Stimulated activated CD4-positive, alpha-beta T cell treated with anti-CD3 and anti-CD28 coated beads, Interleukin-2, amount 100 ng/mL, for 48 hours (primary cell): ENCODE measurements around the gene EIF2S1.
A peak's percentile ranks its signal among the peaks of the same experiment; 100 is the strongest.
"Not testable (repeated sequence)": the region's sequence is repeated elsewhere in the genome, so short reads cannot be mapped to it uniquely, and the experiment has no call there.

ENCODE experiments used
- DNase-seq, 2 donors: peaks; one replicate each; pipeline ENCODE4 v3.0.0-alpha.2; 2020

Gene EIF2S1

DNA sequence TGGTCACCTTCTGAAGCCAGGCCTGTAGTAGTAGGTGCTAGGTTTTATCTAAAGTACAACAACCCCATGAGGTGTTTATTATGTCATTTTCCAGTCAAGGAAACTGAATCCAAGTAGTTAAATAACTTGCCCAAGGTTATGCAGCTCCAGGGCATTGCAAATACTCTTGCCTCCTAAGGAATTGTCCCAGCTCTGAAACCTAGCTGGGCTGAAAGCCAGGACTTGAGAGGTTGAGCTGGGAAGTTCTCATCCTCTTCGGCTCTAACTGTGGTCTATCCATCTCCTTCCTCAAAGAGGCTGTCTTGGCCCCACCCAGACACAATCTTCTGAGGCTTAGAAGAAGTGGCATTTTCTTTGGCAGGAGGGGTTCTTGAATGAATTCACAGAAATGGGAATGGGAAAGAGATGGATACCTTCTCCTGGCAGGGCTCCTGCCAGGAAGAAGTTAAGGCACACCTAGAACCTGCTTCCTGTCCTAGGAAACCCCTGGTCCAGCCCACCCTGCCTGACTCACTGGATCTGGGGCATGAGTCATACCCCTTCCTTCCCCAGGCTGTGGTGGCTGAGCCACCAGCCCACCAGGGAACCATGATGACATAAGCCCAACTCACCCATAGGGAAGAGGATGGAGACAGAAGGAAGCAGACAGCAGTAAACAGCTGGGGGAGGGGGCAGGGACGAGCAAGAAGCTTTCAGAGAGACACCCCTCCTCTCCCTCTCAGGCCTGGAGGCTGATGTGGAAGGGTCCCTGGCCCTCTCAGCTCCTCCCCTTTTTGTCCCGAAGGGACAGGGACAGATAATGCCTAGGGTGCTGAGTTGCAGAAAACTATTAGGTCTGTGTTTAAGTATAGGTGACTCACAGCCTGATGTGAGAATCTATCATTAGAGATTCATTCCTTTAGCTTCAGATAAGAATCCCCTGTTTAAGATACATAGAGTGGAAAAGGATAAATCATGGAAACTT, 54.0 kb downstream of the EIF2S1 start:
- peak; percentile 11 for DNase-seq

DNA sequence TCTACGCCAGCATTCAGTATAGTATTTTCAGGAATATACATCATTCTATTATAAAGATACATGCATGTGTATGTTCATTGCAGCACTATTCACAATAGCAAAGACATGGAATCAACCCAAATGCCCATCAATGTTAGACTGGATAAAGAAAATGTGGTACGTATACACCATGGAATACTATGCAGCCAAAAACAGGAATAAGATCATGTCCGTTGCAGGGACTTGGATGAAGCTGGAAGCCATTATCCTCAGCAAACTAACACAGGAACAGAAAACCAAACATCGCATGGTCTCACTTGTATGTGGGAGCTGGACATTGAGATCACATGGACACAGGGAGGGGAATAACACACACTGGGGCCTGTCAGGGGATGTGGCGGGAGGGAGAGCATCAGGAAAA, 55.5 kb downstream of the EIF2S1 start:
- not testable (repeated sequence) for DNase-seq

DNA sequence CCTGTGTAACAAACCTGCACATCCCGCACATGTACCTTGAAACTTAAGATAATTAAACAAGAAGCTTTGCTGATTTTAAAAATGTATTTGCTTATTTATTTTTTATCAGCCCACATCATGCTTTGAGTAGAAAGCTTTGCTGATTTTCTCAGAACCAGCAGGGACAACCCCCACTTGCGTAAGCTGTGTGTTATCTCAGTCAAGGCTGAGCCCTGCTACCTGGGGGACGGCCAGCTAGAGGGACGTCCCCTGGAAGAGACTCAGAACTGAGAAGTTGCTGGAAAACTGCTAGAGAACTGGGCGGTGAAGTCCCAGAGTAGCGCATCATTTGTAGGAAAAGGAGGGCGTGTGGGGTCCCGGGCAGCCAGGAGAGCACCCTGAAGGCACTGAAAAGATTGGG, 56.0 kb downstream of the EIF2S1 start:
- no peak for DNase-seq

- DNase-seq = no peak
Observed at GRCh38 chr14:67416810-67417209, 56.7 kb downstream of the EIF2S1 start.

GRCh38 chr14:67417633-67418032, 57.5 kb downstream of the EIF2S1 start:
- no peak for DNase-seq

DNA sequence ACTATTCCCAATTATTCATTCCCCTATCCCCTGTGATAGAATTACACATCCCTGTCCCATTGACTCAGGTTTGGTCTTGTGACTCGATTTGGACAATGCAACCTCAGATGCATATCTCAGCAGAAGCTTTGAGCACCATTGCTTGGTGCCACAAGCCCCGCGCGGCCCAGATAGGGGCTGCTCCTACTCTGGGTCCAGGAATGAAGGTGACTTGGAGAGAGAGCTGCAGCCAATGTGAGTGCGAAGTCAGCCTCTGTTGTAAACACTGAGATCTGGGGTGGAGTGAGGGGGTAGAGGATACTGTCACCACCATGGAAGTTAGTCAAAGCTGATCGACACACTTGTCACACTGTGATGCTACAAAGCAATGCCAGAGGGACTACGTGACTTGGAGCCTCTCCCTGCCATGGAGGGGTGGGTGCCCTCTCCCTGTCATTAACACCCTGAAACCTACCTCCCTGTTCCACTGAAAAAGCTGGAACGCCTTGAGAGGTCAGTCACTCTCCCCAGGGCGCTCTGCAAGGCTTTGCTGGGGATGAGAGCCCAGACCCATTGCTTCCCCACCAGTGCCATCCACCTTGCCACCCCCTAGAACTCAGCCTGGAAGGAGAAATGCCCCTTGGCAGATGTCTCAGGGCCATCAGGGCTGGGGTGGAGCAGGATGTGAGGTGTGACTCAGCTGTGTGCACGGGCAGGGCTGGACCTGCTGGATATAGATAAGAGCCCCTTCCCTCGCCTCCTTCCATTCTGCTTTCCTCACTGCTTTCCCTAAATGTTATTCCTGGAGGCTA, 58.5 kb downstream of the EIF2S1 start:
- DNase-seq = no peak

- DNase-seq = peak; percentile 21 to 35
Observed at GRCh38 chr14:67420102-67420739, 60.1 kb downstream of the EIF2S1 start.

DNA sequence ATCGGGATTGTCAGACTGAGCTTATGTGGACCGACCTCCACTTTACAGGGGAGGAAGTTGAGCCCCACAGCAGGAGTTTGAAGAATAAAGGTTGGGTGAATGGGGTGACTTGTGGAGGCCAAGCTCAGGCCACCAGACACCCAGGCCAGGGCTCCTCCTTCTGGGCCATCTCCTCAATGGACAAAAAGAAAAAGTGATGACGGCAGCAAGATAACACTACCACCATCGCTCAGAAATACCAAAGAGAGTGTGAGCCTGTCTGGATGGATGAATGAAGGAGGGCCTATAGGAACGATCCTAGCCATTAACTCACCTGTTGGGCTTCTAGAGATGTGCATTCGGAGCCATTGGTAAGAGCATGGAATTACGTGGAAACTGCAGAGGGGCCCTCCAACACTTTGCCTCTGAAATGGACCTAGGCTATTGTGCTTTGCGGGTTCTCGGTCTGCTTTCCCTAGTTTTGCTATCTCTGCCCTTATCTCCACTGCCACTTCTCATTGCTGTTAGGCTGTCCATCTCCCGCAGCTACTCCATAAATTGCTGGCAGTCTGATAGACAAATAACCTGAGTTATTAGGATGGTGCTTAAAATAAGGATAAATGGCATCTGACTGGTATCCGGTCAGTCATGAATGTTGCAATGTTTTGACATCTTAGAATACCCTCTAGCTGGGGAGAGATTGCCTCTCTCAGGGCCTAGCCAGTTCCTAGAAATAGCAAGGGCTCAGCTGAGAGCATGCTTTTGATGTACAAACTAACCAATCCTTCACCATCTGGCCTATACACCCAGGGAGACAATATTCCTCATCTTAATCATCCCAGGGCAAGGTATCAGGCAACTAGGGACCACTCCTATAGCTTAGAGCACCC, 61.5 kb downstream of the EIF2S1 start:
- DNase-seq = no peak

DNA sequence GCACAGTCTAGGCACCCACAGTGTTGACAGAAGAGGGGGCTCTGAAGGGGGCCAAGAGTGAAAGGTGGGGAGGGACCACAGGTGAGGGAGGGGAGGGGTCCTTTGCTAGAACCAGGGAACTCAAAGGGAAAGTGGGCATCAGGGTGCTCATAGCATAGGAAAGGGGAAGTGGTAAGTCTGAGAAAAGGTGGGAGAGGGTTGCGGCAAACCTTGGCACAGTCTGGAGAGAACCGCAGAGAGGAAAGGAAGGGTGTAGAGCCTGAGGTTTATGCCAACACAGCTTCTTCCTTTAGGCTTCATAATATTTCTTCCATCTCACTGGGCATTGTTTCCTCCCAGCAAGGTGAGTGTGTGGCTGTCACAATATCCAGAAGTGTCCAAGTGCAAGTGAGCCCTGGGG, 63.3 kb downstream of the EIF2S1 start:
- no peak for DNase-seq

GRCh38 chr14:67424539-67424938, 64.4 kb downstream of the EIF2S1 start:
- DNase-seq = no peak

DNA sequence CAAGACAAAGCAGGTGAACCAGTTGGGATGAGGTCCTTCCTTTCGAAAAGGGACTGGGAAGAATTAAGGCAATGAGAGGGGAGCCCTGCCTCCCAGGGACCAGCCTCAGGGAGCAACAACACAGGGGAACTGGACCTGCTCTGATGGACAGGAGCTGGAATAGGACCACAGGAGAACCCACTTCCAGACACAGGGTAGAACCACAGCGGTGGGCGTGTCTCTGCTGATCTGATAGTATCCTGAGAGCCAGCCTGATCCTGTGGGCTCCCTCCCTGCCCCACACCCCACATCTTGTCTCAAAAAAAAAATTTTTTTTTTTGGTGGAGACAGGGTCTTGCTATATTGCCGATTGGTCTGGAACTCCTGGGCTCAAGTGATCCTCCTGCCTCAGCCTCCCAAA, 65.5 kb downstream of the EIF2S1 start:
- DNase-seq = no peak

- DNase-seq = no peak
Observed at GRCh38 chr14:67426161-67426560, 66.0 kb downstream of the EIF2S1 start.

DNA sequence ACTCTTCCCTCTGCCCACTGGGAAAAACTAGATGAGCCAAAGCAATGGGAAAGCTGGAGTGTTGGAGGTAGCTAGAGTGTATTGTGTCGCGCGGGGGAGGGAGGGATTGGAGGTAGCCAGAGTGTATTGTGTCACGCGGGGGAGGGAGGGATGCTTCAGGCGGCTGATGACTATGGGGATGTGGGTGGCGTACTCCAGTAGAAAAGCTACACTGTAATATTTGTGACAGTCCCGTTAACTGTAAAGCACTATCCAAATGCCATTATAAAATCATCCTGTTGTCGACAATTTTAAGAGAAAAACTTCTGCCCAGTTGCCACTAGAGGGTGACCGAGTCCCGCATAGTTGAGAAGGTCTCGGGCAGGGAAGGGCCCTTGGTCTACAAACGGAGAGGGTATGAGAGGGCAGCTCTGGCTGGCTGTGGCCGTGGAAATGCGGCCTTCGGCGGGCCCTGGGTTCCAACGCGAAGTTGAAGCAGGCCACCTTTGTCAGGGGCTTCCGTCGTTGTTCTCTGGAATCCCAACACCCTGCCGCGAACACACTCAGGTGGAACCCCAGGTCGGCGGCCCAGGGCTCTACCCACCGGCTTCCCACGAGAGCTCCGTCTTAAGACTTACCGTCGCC, 67.0 kb downstream of the EIF2S1 start:
- peak; percentile 60 to 63 for DNase-seq

DNA sequence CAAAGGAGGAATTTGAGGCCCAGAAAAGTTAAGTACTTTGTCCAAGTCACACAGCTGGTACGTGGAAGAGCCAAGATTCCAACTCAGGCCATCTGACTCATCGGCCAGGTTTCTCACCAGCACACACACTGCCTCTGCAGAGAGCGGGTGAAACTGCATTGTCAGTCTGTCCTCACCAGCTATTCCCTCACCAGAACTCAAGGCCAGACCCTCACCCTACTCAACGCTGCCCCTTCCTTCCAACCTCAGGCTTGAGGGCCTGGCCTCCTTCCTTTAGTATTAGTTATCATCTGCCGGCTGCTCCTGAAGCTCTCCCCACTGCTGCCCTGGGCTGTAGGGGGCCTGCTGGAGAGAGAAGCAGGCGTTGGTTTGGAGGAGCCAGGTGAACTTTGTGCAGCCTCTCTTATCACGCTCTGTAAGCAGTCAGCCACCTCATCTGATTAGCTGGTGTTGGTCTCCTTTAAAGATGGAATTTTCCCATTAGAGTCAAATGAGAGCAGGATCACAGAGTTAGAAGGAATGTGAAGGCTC, 68.4 kb downstream of the EIF2S1 start:
- no peak for DNase-seq

GRCh38 chr14:67429510-67430205, 69.5 kb downstream of the EIF2S1 start:
- DNase-seq = no peak

GRCh38 chr14:67432050-67432564, 72.0 kb downstream of the EIF2S1 start:
- DNase-seq = no peak

DNA sequence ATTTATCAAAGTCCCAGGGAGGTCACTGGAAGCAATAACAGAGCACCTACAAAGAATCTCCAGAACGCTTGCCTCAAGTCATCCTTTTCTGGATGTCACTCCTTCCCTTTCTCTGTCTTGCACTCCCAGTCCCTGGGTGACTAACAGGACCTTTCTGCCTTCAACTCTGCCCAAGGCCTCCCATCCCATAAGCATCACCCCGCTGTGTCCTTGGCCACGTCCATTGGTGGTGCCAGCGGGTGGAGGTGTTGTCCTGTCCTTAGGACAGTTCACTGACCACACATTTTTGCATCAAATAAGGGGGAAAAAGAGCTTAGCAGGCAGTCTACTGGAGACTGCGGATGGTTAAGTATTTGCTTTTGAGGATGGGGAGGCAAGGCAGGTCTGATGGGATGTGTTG, 75.5 kb downstream of the EIF2S1 start:
- DNase-seq = no peak
